HG03432 (cell line): Measurements from ENCODE around the gene CXorf51A.
"Not testable (repeated sequence)": the region's sequence is repeated elsewhere in the genome, so short reads cannot be mapped to it uniquely, and the experiment has no call there.

Experiments
- ATAC-seq: cut with Tn5 transposase; IDR thresholded peaks from one replicate; pipeline ENCODE4 v1.9.1; 2021; ENCODE audit warnings: mild to moderate bottlenecking, moderate library complexity; ENCODE audit not compliant: unreplicated experiment

Gene CXorf51A

GRCh38 chrX:146814644-146815043 is at the start of gene CXorf51A:
Gene CXorf51A (minus strand): TSS chrX:146814744. CDS start chrX:146814723, 21 bp downstream.
- not testable (repeated sequence) for ATAC-seq

GRCh38 chrX:146863566-146863965 is 49.0 kb upstream of the CXorf51A start:
- ATAC-seq = no peak

- no peak for ATAC-seq
Measured at GRCh38 chrX:146854281-146854680, 39.7 kb upstream of the CXorf51A start.

- no peak for ATAC-seq
Measured at GRCh38 chrX:146831994-146832393, 17.4 kb upstream of the CXorf51A start.

DNA sequence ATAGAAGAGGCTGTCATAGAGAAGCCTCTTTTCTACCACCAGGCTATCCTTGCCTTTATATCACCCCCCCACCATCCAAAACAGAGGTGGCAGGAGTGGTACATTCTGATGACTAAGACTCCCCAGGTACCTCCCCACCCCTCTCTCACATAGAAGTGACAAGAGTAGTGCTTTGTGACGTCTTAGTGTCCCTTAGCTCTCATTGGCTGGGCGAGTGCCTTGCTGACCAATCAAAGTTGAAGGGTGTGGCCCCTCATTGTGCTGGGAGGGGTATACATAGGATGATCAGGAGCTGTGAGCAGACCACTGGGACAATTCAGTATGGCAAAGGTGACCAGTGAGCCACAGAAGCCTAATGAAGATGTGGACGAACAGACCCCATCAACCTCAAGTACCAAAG is 5.1 kb downstream of the CXorf51A start, which contains the start of gene CXorf51B:
Gene CXorf51B, plus strand, starts transcription at position 301 of the 400 bp plus-strand sequence. Its CDS starts 21 bp downstream, at position 322.
- not testable (repeated sequence) for ATAC-seq
